Calu3 (cell line): ENCODE measurements around the gene CSF1. TPM values are rescaled to one million over a fixed set of nuclear protein-coding genes. Genes with fewer than 3 reads are reported as not detected.
"Not testable (repeated sequence)": the region's sequence is repeated elsewhere in the genome, so short reads cannot be mapped to it uniquely, and the experiment has no call there.

ENCODE experiments used
- BruUV-seq: library from RNA; stranded (reverse); fragments of 400-500 nt; replicated peaks from 2 replicates; lab custom pipeline; 2021; lab: Mats Ljungman, UMichigan
- CTCF ChIA-PET: fragments of 300-600 bp; sonication (Branson Sonifier 250); formaldehyde crosslinking; loops from one replicate; lab custom pipeline; 2022; ENCODE audit warnings: antibody characterized with exemption; lab: Charles Lee
- DNase-seq: peaks from one replicate; pipeline ENCODE4 v3.0.0; 2022
- H3K27ac Mint-ChIP-seq: one replicate; pipeline ENCODE4 v1.8.0; 2022; ENCODE audit warnings: mixed read lengths; ENCODE audit not compliant: unreplicated experiment
- H3K27me3 Mint-ChIP-seq: one replicate; pipeline ENCODE4 v1.8.0; 2022; ENCODE audit warnings: mixed read lengths; ENCODE audit not compliant: unreplicated experiment
- H3K36me3 Mint-ChIP-seq: one replicate; pipeline ENCODE4 v1.8.0; 2022; ENCODE audit warnings: mild to moderate bottlenecking, moderate library complexity, mixed read lengths; ENCODE audit not compliant: insufficient read depth, unreplicated experiment
- H3K4me1 Mint-ChIP-seq: one replicate; pipeline ENCODE4 v1.8.0; 2022; ENCODE audit warnings: mild to moderate bottlenecking, low read depth, mixed read lengths; ENCODE audit not compliant: unreplicated experiment
- H3K4me3 Mint-ChIP-seq: one replicate; pipeline ENCODE4 v1.8.0; 2022; ENCODE audit warnings: mild to moderate bottlenecking, low read depth, moderate library complexity, mixed read lengths; ENCODE audit not compliant: unreplicated experiment
- H3K9me3 Mint-ChIP-seq: one replicate; pipeline ENCODE4 v1.8.0; 2022; ENCODE audit warnings: low read depth, mixed read lengths; ENCODE audit not compliant: unreplicated experiment
- intact Hi-C: fragments of 100-400 bp; cut with micrococcal nuclease; formaldehyde crosslinking; loops from one replicate; pipeline ENCODE4 v1.10.0; 2022; ENCODE audit not compliant: unreplicated experiment
- total RNA-seq: library from RNA; stranded (reverse); gene quantifications from 2 replicates; pipeline ENCODE4 v1.2.3, GENCODE V29; 2022
- TF ChIP-seq, protein P1 (sequence below): fragments of 200-600 bp; IDR thresholded peaks from one replicate; pipeline ENCODE4 v1.8.0; 2022; ENCODE audit warnings: antibody characterized with exemption; ENCODE audit not compliant: unreplicated experiment

Gene CSF1
- total RNA-seq, 1 experiment from 2014 or later, result 10.8 TPM

GRCh38 chr1:109950509-109950908 lies 39.9 kb downstream of the CSF1 start:
- Mint-ChIP-seq H3K4me3 (no peak overlapping the region), H3K36me3 (peaks cover 7% of the 10 kb centered on the region), H3K9me3 (no peaks in the 10 kb centered on the region), H3K27me3 (no peaks in the 10 kb centered on the region), H3K4me1 (peaks cover 16% of the 10 kb centered on the region), H3K27ac (no peak overlapping the region)
- DNase-seq, result no peak
- TF ChIP-seq, protein P1, sequence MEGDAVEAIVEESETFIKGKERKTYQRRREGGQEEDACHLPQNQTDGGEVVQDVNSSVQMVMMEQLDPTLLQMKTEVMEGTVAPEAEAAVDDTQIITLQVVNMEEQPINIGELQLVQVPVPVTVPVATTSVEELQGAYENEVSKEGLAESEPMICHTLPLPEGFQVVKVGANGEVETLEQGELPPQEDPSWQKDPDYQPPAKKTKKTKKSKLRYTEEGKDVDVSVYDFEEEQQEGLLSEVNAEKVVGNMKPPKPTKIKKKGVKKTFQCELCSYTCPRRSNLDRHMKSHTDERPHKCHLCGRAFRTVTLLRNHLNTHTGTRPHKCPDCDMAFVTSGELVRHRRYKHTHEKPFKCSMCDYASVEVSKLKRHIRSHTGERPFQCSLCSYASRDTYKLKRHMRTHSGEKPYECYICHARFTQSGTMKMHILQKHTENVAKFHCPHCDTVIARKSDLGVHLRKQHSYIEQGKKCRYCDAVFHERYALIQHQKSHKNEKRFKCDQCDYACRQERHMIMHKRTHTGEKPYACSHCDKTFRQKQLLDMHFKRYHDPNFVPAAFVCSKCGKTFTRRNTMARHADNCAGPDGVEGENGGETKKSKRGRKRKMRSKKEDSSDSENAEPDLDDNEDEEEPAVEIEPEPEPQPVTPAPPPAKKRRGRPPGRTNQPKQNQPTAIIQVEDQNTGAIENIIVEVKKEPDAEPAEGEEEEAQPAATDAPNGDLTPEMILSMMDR, result no peak
- CTCF ChIA-PET, result no interaction called here
- BruUV-seq, result no TSS peak
- intact Hi-C loops, result no loop called here

GRCh38 chr1:109951501-109951900 lies 40.9 kb downstream of the CSF1 start:
- DNase-seq, H3K27ac Mint-ChIP-seq, BruUV-seq, H3K36me3 Mint-ChIP-seq, H3K9me3 Mint-ChIP-seq, H3K4me3 Mint-ChIP-seq, intact Hi-C loops, CTCF ChIA-PET, H3K27me3 Mint-ChIP-seq: not testable (repeated sequence)
- peaks cover 16% of the 10 kb centered on the region for H3K4me1 Mint-ChIP-seq

GRCh38 chr1:109954041-109954512 lies 43.4 kb downstream of the CSF1 start:
- CTCF ChIA-PET, result no interaction called here
- no peaks in the 10 kb centered on the region for H3K27me3 Mint-ChIP-seq
- BruUV-seq, result no TSS peak
- no peaks in the 10 kb centered on the region for H3K9me3 Mint-ChIP-seq
- TF ChIP-seq, protein P1, result no peak
- DNase-seq, result no peak
- no peaks in the 10 kb centered on the region for H3K36me3 Mint-ChIP-seq
- peaks cover 15% of the 10 kb centered on the region for H3K4me1 Mint-ChIP-seq
- intact Hi-C loops, result no loop called here
- H3K27ac Mint-ChIP-seq, result no peak overlapping the region
- H3K4me3 Mint-ChIP-seq, result no peak overlapping the region

GRCh38 chr1:109959632-109959973 lies 49.0 kb downstream of the CSF1 start:
- Mint-ChIP-seq H3K27me3 (no peaks in the 10 kb centered on the region), H3K27ac (peak overlapping the region; percentile 38), H3K4me3 (no peak overlapping the region), H3K4me1 (peaks cover 52% of the 10 kb centered on the region), H3K36me3 (no peaks in the 10 kb centered on the region), H3K9me3 (no peaks in the 10 kb centered on the region)
- intact Hi-C loops, result no loop called here
- TF ChIP-seq, protein P1, result no peak
- CTCF ChIA-PET, result interaction anchor here (1.8 to 2.0 kb wide), 2 partner anchors 11 to 25 kb away, joined by 7 to 8 read pairs; partner anchors contain the start of gene AHCYL1
- BruUV-seq, result no TSS peak
- no peak for DNase-seq

DNA sequence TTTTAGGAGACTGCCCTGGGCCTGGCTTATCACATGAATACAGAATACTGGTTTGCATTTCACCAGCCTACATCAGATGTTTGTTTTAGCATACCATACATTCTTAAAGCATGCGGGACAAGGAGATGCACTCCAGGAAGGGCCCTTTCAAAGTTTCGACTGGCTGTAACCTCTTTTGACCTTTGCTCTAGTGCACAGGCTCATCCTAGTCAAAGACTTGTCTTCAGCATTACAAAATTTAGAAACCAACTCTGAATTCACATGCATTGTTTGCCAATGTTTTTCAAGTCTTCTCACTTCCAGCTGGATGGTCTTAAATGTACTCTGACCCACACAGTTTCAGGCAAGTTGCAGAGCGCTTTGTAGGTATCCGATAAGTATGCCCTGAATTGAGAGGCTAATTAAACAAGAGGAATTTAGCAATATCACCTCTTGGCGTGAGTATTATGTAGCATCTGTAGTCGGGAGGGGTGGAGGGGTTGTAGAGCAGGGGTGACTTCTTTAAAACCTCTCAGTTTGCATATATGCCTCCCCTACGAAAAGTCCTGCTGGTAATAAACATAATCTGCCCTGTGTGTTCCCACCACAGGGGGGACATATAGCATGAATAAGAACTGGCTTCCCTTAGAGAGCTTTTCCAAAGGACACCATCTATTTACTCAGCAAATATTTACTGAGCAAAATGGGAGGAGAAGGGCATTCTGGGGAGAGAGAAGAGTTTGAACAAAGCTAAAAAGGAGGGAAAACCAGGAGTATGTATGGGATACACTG lies 49.5 kb downstream of the CSF1 start:
- no peak overlapping the region for H3K4me3 Mint-ChIP-seq
- no peaks in the 10 kb centered on the region for H3K36me3 Mint-ChIP-seq
- H3K27ac Mint-ChIP-seq, result peak overlapping the region; percentile 38

More for the DNA sequence above, 49.5 kb downstream of the CSF1 start:
- TF ChIP-seq, protein P1, result peak; percentile 14
- no peaks in the 10 kb centered on the region for H3K9me3 Mint-ChIP-seq
- H3K4me1 Mint-ChIP-seq, result peaks cover 52% of the 10 kb centered on the region
- no peak for DNase-seq
- no peaks in the 10 kb centered on the region for H3K27me3 Mint-ChIP-seq
- intact Hi-C loops, result no loop called here
- CTCF ChIA-PET, result interaction anchor here (1.0 to 2.0 kb wide), 3 partner anchors 12 to 24 kb away, joined by 3 to 8 read pairs (median 7); partner anchors contain the start of gene AHCYL1
- BruUV-seq, result no TSS peak
